ENCODE results near the gene SPATA7.

The SPATA7 gene

GRCh38 chr14:88426271-88426670 is 40.8 kb downstream of the SPATA7 start:
- no peak for DNase-seq (ENCODE audit: extremely low read depth, low read depth)
- no peak for TF ChIP-seq CTCF (IDR thresholded peaks at IDR 0.05; ENCODE audit: low read depth, low read length, missing control alignments)
- no peak overlapping the region for H3K4me3 ChIP-seq (replicated peaks; ENCODE audit: low read depth, low read length)

GRCh38 chr14:88430976-88431375 is 45.5 kb downstream of the SPATA7 start:
- no peak overlapping the region for H3K4me3 ChIP-seq (replicated peaks; ENCODE audit: low read depth, low read length)
- DNase-seq (ENCODE audit: extremely low read depth, low read depth), result no peak
- no peak for TF ChIP-seq CTCF (IDR thresholded peaks at IDR 0.05; ENCODE audit: low read depth, low read length, missing control alignments)

- no peak for TF ChIP-seq CTCF (IDR thresholded peaks at IDR 0.05; ENCODE audit: low read depth, low read length, missing control alignments)
- DNase-seq (ENCODE audit: extremely low read depth, low read depth), result no peak
- no peak overlapping the region for H3K4me3 ChIP-seq (replicated peaks; ENCODE audit: low read depth, low read length)
Measured at GRCh38 chr14:88437658-88438057, 52.2 kb downstream of the SPATA7 start.

- no peak for DNase-seq (ENCODE audit: extremely low read depth, low read depth)
- no peak overlapping the region for H3K4me3 ChIP-seq (replicated peaks; ENCODE audit: low read depth, low read length)
- no peak for TF ChIP-seq CTCF (IDR thresholded peaks at IDR 0.05; ENCODE audit: low read depth, low read length, missing control alignments)
Measured at GRCh38 chr14:88439088-88439487, 53.6 kb downstream of the SPATA7 start.

GRCh38 chr14:88452231-88452630 is 66.8 kb downstream of the SPATA7 start:
- H3K4me3 ChIP-seq (replicated peaks; ENCODE audit: low read depth, low read length), result no peak overlapping the region
- TF ChIP-seq CTCF (IDR thresholded peaks at IDR 0.05; ENCODE audit: low read depth, low read length, missing control alignments), result no peak
- no peak for DNase-seq (ENCODE audit: extremely low read depth, low read depth)

GRCh38 chr14:88454886-88455285 is 69.4 kb downstream of the SPATA7 start:
- no peak for DNase-seq (ENCODE audit: extremely low read depth, low read depth)
- TF ChIP-seq CTCF (IDR thresholded peaks at IDR 0.05; ENCODE audit: low read depth, low read length, missing control alignments), result no peak
- H3K4me3 ChIP-seq (replicated peaks; ENCODE audit: low read depth, low read length), result no peak overlapping the region

- no peak overlapping the region for H3K4me3 ChIP-seq (replicated peaks; ENCODE audit: low read depth, low read length)
- DNase-seq (ENCODE audit: extremely low read depth, low read depth), result no peak
- TF ChIP-seq CTCF (IDR thresholded peaks at IDR 0.05; ENCODE audit: low read depth, low read length, missing control alignments), result peak; percentile 41
Measured at GRCh38 chr14:88463318-88463717, 77.9 kb downstream of the SPATA7 start.

Data from HFF-Myc (cell line).